HG03354 (cell line): Measurements from ENCODE around the gene ARMH1.
"Not testable (repeated sequence)": the region's sequence is repeated elsewhere in the genome, so short reads cannot be mapped to it uniquely, and the experiment has no call there.

Experiments used
- ATAC-seq: cut with Tn5 transposase; IDR thresholded peaks from one replicate; pipeline ENCODE4 v1.9.1; 2021; ENCODE audit warnings: mild to moderate bottlenecking; ENCODE audit not compliant: unreplicated experiment, poor library complexity, severe bottlenecking

The ARMH1 gene

DNA sequence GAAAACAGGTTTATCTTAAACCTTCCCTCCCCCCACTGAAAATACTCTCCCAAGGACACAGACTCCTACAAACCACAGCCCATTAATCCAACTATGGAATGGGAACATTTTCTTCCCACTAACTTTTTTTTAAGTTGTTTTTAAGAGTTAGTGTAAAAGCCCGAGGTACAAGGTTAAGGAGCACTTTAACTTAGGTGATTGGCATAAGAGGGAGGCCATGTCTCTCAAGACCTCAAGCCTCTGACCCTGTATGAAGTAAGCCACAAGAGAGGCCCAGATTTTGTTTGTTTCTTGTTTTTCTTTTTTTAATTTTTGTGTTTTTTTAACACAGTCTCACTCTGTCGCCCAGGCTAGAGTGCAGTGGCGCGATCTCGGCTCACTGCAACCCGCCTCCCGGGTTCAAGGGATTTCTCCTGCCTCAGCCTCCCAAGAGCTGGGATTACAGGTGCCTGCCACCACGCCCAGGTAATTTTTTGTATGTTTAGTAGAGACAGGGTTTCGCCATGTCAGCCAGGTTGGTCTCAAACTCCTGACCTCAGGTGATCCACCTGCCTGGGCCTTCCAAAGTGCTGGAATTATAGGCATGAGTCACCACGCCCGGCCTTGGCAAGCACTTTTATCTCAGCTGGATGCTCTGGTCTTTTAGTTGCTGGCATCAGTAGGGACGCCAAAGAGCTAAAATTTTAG lies 14.4 kb downstream of the ARMH1 start:
- no peak for ATAC-seq

- no peak for ATAC-seq
Observed at GRCh38 chr1:44689447-44689765, 14.9 kb downstream of the ARMH1 start.

GRCh38 chr1:44693159-44693558 lies 18.6 kb downstream of the ARMH1 start:
- no peak for ATAC-seq

- ATAC-seq, result no peak
Observed at GRCh38 chr1:44693900-44694299, 19.4 kb downstream of the ARMH1 start.

DNA sequence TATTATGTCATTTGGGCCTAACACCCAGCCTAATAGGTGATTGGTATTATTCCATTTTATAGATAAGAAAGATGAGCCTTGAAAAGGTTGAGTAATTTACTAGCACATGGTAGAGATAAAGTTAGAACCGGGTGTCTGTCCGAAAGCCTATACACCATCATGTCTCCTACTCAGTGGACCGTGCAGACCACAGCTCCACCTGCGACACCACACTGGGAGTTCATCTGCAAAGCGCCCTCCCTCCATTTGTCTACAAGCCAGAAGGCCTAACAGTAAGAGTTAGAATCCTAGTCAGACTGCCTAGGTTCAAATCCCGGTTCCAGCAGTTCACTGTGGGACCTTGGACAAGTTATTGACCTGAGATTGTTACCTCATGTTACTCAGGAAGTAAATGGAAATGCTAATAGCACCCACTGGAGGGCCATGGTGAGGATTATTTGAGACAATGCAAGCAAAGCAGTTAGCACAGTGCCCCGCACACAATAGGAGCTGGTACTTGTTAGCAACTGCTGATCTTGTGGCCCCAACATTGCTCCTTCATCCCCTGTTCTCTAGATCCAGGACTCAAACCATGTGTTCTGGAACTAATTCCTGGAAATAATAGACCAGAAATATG lies 20.5 kb downstream of the ARMH1 start:
- no peak for ATAC-seq

DNA sequence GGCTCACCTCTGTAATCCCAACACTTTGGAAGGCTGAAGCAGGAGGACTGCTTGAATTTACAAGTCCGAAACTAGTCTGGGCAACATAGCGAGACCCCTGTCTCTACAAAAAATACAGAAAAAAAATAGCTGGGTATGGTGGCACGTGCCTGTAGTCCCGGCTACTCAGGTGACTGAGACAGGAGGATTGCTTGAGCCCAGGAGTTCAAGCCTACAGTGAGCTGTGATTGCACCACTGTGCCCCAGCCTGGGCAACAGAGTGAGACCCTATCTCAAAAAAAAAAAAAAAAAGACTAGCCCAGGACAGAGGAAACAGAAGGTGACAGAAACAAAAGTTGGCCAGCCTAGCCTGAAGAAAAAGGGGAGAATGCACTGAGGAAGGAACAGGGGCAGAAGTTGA lies 21.2 kb downstream of the ARMH1 start:
- no peak for ATAC-seq

DNA sequence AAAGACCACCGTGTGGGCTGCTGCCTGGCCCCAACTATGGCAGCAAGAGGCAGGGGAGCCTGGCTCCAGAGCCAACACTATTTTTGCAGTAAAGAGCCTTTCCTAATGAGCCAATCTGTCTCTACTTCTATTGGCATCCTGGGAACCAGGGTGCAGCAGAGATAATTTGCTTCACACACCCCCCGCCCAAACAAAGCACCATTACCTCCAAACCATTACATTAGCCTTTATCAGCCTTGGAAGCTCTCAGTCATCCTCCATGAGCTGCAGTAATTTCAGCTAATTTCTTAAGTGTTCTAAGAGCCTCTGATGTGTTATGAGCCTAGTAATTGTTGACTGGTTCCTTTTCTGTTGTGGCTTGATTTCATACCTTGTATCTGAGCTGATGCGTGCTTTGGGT lies 21.6 kb downstream of the ARMH1 start:
- ATAC-seq, result no peak

GRCh38 chr1:44696789-44697345 lies 22.4 kb downstream of the ARMH1 start:
- ATAC-seq, result no peak

DNA sequence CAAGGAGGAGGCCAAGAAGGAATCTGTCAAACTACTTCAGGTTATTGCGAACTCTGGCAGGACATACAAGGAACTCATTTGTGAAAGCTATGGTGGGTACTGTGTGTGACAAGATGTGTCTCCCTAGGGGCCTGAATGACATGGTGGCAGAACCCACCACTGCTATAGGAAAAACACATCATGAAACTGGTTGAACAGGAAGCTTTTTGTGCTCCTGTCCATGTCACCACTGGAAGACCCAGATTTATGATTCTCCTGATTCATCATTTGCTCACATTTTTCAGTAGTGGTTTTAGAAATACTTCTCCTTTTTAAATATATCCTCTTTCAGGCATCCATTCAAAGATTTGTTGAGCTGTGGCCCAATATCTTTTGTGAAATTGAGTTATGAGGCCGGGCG lies 23.6 kb downstream of the ARMH1 start:
- no peak for ATAC-seq

GRCh38 chr1:44699375-44699774 lies 24.9 kb downstream of the ARMH1 start:
- not testable (repeated sequence) for ATAC-seq

- ATAC-seq, result no peak
Observed at GRCh38 chr1:44700573-44700972, 26.1 kb downstream of the ARMH1 start.

DNA sequence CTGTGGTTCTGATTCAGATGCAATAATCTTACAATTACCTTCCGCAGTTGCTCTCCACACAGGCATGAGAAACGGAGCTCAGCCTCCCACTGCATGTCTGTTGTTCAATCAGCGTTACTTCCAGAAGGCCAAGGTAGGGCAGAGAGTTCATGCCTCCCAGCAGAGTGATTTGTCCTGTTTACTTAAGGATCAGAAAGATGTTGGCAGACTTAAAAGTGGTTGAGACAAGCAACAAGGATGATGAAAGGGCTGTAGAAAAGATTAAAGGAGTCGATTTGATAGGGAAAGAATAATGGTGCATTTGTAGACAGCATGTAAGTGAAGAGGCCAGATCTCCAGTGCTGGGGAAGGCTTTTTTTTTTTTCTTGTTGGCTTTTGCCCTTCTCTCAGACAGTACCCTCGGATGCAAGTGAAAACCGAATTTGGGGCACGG lies 26.6 kb downstream of the ARMH1 start:
- no peak for ATAC-seq

DNA sequence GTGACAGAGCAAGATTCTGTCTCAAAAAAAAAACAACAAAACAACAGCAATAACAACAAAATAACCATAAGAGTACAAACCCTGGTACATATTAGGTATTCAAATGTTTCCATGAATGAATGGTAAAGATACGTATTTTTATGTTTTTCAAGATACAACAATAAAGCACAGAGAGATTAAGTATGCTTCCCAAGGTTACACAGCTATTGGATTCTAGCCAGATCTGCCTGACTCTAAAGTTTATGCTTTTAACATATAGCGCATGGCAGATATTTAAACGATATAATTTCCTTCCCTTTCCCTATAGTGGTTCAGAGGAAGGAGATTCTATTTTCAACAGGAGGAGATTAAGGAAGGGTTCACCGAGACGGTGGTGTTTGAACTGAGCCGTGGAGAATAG lies 31.0 kb downstream of the ARMH1 start:
- no peak for ATAC-seq

- no peak for ATAC-seq
Observed at GRCh38 chr1:44705938-44706337, 31.4 kb downstream of the ARMH1 start.

GRCh38 chr1:44707112-44707881 lies 32.8 kb downstream of the ARMH1 start:
- no peak for ATAC-seq

- ATAC-seq, result no peak
Observed at GRCh38 chr1:44707959-44708831, 33.7 kb downstream of the ARMH1 start.

GRCh38 chr1:44713321-44713781 lies 38.8 kb downstream of the ARMH1 start:
- ATAC-seq, result no peak

GRCh38 chr1:44714532-44714931 lies 40.0 kb downstream of the ARMH1 start:
- ATAC-seq, result no peak

GRCh38 chr1:44714944-44715571 lies 40.5 kb downstream of the ARMH1 start:
- peak; percentile 73 for ATAC-seq
